Right cardiac atrium (tissue), 5 donors: ENCODE data around the gene MYLK. TPM values are rescaled to one million over a fixed set of nuclear protein-coding genes. Genes with fewer than 3 reads are reported as not detected.

ENCODE experiments used
- ATAC-seq, 2 donors: fragments of 200-7000 bp; cut with Tn5 transposase; one replicate each; pipeline versions ENCODE4 v1.8.0 to v1.9.1; 2020; ENCODE audit warnings: moderate library complexity in 2 of 2, mild to moderate bottlenecking in 1 of 2
- DNase-seq, 3 donors: peaks; one replicate each; pipeline ENCODE4 v3.0.0-alpha.2; 2020
- H3K27ac ChIP-seq: one replicate; pipeline ENCODE4 v1.5.1; 2013; ENCODE audit warnings: mild to moderate bottlenecking, low read length, control low read depth, moderate library complexity
- H3K27me3 ChIP-seq: one replicate; pipeline ENCODE4 v1.6.1; 2013; ENCODE audit not compliant: control insufficient read depth, insufficient read depth
- H3K4me1 ChIP-seq: one replicate; pipeline ENCODE4 v1.6.1; 2013; ENCODE audit warnings: low read length; ENCODE audit not compliant: control insufficient read depth, insufficient read depth
- H3K4me3 ChIP-seq: one replicate; pipeline ENCODE4 v1.5.1; 2013; ENCODE audit warnings: low read length, control low read depth
- H3K9me3 ChIP-seq: one replicate; pipeline ENCODE4 v1.6.1; 2013; ENCODE audit warnings: low read length; ENCODE audit not compliant: control insufficient read depth
- WGBS: extraction: QIAGEN DNeasy Blood & Tissue Kit; methylation state at CpG from one replicate; pipeline ENCODE4 v1.1.7; 2013; 5-methylcytosine and 5-hydroxymethylcytosine counted together
- intact Hi-C, 4 donors: fragments of 100-400 bp; cut with DNase I; formaldehyde crosslinking; loops; one replicate each; pipeline versions ENCODE4 v1.11.0 to v1.14.0; 2022 to 2023
- polyA plus RNA-seq: library from polyadenylated mRNA; stranded (reverse); fragments of 200-250 nt; gene quantifications from one replicate; pipeline ENCODE4 v1.2.3, GENCODE V29; 2013
- total RNA-seq, 4 donors: library from RNA; stranded (reverse); fragmentation: NEBNext Ultra II Directional; extraction: Animal tissue kit (Norgen Biotek cat#: 25700); gene quantifications; one replicate each; pipeline ENCODE4 v1.2.1, GENCODE V29; 2021
- donor health status: healthy with polysubstance abuse.
- donor health status: DM: no; HTN: yes; CAD: no.
- donor health status: DM: no; HTN: no; CAD: no.
- donor health status: DM: no; HTN: yes; CAD: no; lungs with severe emphysema.
- donor health status: DM: yes; HTN: yes; CAD: no.

The MYLK gene
- total and polyA plus RNA-seq, 5 donors: 27.3 to 645 (median 53.5) TPM

DNA sequence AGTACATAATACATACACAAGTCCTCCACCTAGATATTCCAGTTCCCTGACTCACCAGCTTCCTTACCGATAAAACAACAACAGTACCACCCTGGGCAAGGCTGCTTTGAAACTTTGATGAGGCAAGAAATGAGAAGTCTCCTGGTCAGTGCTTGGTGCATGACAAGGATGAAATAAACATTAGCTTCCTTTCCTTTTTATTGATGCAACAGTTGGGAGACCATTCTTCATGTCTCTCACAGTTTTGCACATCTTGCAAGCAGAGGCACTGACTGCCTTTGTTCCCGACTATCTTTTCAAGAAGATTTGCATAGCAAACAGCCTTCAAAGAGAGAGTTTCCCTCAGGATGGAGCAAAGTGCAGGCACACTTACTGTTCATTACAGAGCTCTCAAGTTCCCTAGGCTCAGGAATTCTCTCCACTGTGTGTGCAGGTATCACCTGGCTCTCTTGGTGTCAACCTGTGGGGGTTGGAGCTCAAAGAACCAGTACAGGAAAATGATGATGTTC lies 65.2 kb downstream of the MYLK start:
- Histone ChIP-seq H3K4me1 (peaks cover 4% of the 10 kb centered on the region), H3K27me3 (no peaks in the 10 kb centered on the region), H3K9me3 (no peaks in the 10 kb centered on the region), H3K4me3 (no peak overlapping the region), H3K27ac (no peak overlapping the region)
- intact Hi-C loops: no loop called here
- 85% methylated on average over 2 of the region's 2 CpGs for WGBS
- no peak for DNase-seq
- ATAC-seq: no peak

DNA sequence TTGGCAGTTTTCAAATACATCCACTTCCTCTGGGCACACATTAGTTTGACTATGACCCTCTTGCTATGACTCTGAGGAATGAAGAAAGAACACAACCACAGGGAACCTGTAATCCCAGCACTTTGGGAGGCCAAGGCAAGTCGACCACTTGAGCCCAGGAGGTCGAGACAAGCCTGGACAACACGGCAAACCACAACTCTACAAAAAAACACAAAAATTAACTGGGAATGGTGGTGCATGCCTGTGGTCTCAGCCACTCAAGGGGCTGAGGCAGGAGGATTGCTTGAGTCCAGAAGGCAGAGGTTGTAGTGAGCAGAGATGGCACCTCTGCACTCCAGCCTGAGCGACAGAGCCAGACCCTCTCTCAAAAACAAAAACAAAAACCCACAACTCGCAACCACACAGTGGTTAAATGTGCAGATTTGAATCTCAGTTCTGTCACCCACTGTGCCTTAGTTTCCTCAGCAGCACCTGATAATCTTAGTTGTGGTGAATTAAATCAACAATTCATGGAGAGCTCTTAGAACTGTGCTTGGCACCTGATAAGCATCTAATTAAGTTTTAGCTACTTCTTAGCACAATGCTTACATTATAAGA lies 65.7 kb downstream of the MYLK start:
- intact Hi-C loops: no loop called here
- 86% methylated on average over 5 of the region's 5 CpGs for WGBS
- no peaks in the 10 kb centered on the region for H3K27me3 ChIP-seq
- H3K4me3 ChIP-seq: no peak overlapping the region
- no peak overlapping the region for H3K27ac ChIP-seq
- H3K4me1 ChIP-seq: peaks cover 4% of the 10 kb centered on the region
- H3K9me3 ChIP-seq: no peaks in the 10 kb centered on the region
- DNase-seq: no peak
- ATAC-seq: no peak

DNA sequence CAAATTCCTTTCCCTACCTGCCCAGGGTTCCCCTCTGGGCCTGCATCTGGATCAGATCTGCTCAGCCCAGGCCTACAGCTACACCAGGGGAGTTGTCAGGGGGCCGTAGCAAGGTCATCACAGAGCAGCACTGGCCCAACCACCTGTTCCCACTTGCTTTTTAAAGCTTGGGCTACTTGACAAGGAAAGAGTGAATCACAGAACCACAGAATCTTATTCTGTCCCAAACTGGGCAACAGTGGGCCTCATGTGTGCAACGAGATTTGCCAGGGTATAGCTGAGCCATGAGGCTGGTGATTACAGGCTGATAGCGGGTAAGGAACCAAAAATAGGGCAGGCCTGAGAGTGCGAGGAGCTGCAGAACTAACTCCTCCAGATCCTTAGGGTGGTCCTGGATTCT lies 66.7 kb downstream of the MYLK start:
- no peaks in the 10 kb centered on the region for H3K9me3 ChIP-seq
- no peak overlapping the region for H3K4me3 ChIP-seq
- peaks cover 4% of the 10 kb centered on the region for H3K4me1 ChIP-seq
- no peak overlapping the region for H3K27ac ChIP-seq
- no peaks in the 10 kb centered on the region for H3K27me3 ChIP-seq
- 80% methylated on average over 4 of the region's 4 CpGs for WGBS
- intact Hi-C loops: no loop called here
- ATAC-seq (no peak), DNase-seq (no peak)

DNA sequence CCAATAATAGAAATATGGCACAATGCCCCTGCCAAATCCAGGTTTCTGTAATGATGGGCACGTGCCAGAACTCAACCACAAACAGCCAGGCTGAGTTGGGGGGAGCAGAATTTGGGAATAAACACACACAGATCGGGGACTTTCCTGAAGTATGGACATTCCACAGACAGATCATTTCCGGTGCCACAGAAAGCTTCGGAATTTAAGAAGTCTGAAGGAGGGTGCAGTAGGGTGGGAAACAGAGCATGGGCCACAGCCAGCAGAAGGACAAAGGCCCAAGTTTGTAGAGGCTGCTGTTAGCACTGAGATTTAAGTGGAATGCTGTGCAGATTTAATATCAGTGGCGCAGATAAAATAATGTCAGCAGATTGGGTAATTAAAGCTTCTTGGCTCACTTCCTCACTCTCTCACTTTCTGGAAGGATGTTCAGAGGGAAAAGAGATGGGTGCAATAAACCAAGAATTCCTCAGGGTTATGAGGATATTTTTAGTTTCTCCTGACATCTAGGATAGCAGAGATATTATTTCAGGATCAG lies 67.4 kb downstream of the MYLK start:
- 35% methylated on average over 5 of the region's 5 CpGs for WGBS
- DNase-seq: no peak
- intact Hi-C loops: no loop called here
- Histone ChIP-seq H3K9me3 (no peaks in the 10 kb centered on the region), H3K4me1 (peaks cover 4% of the 10 kb centered on the region), H3K27ac (no peak overlapping the region), H3K27me3 (no peaks in the 10 kb centered on the region), H3K4me3 (no peak overlapping the region)
- peak; percentile 34 to 68 for ATAC-seq

DNA sequence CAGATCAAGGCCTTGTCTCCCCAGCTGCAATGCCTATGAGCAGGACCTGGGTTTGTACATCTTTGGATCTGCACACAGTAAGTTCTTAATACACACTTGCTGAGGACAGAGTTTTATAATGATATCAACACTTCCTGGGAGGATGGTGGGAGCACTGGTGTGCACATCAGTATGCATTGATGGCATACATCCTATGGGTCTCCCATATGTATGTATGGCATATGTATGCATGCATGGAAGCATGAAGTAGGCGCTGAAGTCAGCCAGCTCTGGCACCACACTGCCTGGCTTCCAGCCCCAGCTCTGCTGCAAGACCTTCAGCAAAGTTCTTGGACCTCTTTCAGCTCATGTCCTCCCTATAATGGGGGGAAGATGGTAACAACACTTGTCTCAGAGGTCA lies 68.2 kb downstream of the MYLK start:
- DNase-seq (no peak), ATAC-seq (no peak)
- no peak overlapping the region for H3K27ac ChIP-seq
- peaks cover 4% of the 10 kb centered on the region for H3K4me1 ChIP-seq
- no peak overlapping the region for H3K4me3 ChIP-seq
- H3K27me3 ChIP-seq: no peaks in the 10 kb centered on the region
- WGBS: 93% methylated on average over 1 of the region's 1 CpG
- no peaks in the 10 kb centered on the region for H3K9me3 ChIP-seq
- intact Hi-C loops: no loop called here

DNA sequence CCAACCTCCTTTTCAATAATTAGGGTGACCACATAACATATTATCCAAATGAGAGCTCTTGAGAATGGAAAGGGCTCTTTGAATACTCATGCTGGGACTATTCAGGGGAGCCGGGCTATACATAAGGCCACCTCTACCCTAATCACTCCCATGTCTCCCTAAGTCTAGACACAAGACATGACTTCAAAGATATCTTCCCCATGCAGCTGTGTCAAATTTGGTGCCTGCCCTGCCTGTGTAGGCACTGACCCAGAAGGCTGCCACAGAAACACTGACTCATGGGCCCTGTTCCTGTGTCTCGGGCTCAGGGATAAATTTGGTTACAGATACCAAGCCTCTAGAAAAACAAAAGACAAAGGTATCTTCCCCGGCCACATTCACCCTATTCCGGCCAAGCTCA lies 70.3 kb downstream of the MYLK start:
- 74% methylated on average over 4 of the region's 4 CpGs for WGBS
- Histone ChIP-seq H3K4me3 (no peak overlapping the region), H3K4me1 (peaks cover 4% of the 10 kb centered on the region), H3K27me3 (no peaks in the 10 kb centered on the region), H3K9me3 (no peaks in the 10 kb centered on the region), H3K27ac (peak overlapping the region; percentile 17)
- DNase-seq (no peak), ATAC-seq (peak; percentile 41 to 60)
- intact Hi-C loops: no loop called here

DNA sequence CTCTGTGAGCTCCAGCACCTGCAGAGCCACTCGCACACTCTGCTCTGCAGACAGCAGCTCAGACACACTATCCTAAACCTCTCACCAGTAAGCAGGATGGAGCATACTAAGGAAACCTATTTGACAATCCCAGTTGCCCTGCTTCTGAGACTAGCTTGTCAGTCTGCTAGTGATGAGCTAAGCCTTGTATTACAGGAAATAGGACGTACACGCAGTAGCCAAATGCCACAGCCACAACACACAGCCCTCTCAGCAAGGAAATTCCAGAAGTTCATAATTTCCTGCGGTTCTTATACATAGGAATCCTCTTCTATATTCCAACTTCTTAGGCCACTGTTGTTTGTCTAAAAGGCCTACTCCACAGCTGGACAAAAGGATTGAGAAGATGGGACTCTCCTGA lies 74.5 kb downstream of the MYLK start:
- intact Hi-C loops: no loop called here
- ATAC-seq: no peak
- Histone ChIP-seq H3K27me3 (no peaks in the 10 kb centered on the region), H3K4me3 (no peak overlapping the region), H3K9me3 (no peaks in the 10 kb centered on the region), H3K4me1 (no peaks in the 10 kb centered on the region), H3K27ac (no peak overlapping the region)
- 59% methylated on average over 4 of the region's 4 CpGs for WGBS
- DNase-seq: no peak

DNA sequence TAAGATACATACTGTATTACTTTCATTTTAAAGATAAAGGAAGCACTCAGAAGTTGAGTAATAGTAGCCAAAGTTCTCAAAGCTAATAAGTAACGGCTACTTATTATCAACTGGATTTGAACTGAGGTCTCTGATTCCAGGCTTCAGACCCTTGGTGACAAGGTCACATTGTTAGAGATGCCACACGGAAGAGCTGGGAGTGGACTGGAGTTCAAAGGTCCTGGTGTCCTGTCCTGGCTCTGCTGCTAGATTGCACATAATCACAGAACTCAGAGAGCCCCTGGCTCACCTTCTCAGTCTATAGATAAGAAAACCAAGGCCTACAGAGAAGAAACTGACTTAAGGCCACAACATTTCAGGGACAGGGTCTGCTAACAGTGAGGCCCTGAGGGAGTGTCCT lies 75.3 kb downstream of the MYLK start:
- WGBS: 88% methylated on average over 2 of the region's 2 CpGs
- Histone ChIP-seq H3K27me3 (no peaks in the 10 kb centered on the region), H3K9me3 (no peaks in the 10 kb centered on the region), H3K4me1 (no peaks in the 10 kb centered on the region), H3K4me3 (no peak overlapping the region), H3K27ac (no peak overlapping the region)
- no peak for DNase-seq
- ATAC-seq: no peak
- intact Hi-C loops: no loop called here

DNA sequence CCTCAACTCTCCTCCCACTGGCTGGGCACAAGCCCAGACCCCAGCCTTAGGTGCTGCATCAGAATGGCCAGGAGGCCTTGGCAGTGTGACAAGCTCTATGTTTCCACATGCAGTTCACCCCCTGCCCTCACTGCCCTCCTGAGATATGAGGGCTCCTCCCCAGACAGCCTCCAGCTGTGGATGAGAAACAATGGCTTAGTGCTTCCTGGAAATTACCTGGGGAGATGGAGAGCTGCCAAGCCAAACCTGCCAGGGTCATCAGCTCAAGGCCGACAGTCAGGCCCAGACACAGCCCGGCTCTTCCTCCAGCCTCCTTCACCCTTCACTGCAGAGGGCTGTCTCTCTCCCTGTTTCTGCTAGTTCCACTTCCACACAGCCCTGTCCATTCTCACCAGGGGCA lies 76.3 kb downstream of the MYLK start:
- Histone ChIP-seq H3K4me1 (no peaks in the 10 kb centered on the region), H3K9me3 (no peaks in the 10 kb centered on the region), H3K4me3 (no peak overlapping the region), H3K27ac (no peak overlapping the region), H3K27me3 (no peaks in the 10 kb centered on the region)
- DNase-seq: no peak
- intact Hi-C loops: no loop called here
- WGBS: 58% methylated on average over 2 of the region's 2 CpGs
- peak; percentile 22 to 39 for ATAC-seq

DNA sequence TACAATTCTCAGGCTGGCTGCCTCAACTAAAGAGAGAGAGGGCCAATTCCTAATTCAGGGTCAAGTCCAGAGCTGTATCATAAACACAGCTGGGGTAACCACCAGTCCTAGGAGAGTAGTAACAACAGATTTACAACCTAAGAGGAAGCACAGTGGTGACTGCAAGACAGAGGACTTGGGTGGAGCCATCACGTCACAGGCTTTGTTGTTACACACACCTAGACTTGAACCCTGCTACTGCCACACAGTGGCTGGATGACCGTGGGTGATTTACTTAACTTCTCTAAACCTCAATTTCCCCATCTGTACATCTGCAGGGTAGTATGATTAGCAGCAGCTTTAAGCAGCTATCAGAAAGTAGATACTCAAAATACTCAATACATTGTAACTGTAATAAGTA lies 78.6 kb downstream of the MYLK start:
- no peak for ATAC-seq
- Histone ChIP-seq H3K27ac (no peak overlapping the region), H3K4me1 (no peaks in the 10 kb centered on the region), H3K4me3 (no peak overlapping the region), H3K27me3 (no peaks in the 10 kb centered on the region), H3K9me3 (no peaks in the 10 kb centered on the region)
- 80% methylated on average over 2 of the region's 2 CpGs for WGBS
- intact Hi-C loops: no loop called here
- DNase-seq: no peak

DNA sequence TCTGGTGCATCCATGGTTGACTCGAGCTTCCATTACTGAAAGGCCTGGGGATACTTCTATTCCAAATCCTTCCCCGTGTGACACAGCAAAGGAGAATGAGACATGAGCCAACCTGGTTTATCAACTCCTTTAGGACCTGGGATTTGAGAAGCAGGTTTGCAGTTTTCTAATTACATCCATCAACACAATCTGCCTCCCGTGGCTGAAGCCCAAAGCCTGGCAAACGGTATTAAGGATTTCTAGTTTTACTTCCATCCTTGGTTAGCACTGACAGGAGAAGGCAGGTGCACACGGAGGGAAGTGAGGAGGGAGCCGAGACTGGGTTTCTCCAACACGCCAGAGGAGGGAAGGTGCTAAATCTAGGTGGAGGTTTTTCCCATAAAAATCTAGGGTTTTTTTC lies 79.0 kb downstream of the MYLK start:
- H3K4me3 ChIP-seq: no peak overlapping the region
- 77% methylated on average over 7 of the region's 7 CpGs for WGBS
- H3K27me3 ChIP-seq: no peaks in the 10 kb centered on the region
- intact Hi-C loops: no loop called here
- H3K9me3 ChIP-seq: no peaks in the 10 kb centered on the region
- DNase-seq: no peak
- no peak overlapping the region for H3K27ac ChIP-seq
- H3K4me1 ChIP-seq: no peaks in the 10 kb centered on the region
- ATAC-seq: no peak

DNA sequence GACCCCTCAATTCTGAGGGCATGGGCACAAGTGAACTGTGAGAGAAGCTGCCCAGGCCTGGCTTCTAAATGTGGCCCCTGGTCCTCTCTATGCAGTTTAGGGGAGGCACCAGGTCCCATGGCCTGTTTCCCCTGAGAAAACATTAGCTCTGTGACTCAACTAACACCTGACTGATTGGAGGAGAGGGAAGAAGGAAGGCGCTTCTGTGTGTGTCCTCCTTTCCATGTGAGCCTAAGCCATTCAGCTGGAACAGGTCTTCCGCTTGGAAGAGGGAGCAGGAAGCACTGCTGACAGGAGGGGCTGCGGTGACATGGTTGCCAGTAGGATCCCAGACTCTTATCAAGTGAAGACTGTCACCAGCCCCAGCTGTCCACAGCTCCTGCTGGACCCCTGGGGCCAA lies 79.5 kb downstream of the MYLK start:
- Histone ChIP-seq H3K9me3 (no peaks in the 10 kb centered on the region), H3K27me3 (no peaks in the 10 kb centered on the region), H3K27ac (no peak overlapping the region), H3K4me1 (no peaks in the 10 kb centered on the region), H3K4me3 (no peak overlapping the region)
- ATAC-seq (no peak), DNase-seq (no peak)
- WGBS: 71% methylated on average over 3 of the region's 3 CpGs
- intact Hi-C loops: no loop called here
